CD14-positive monocyte (primary cell): ENCODE measurements around the gene RAB31. TPM values are rescaled to one million over a fixed set of nuclear protein-coding genes. Genes with fewer than 3 reads are reported as not detected.

Source experiments
- DNase-seq, 3 donors: peaks; one replicate each; pipeline ENCODE4 v3.0.0-alpha.2; 2011 to 2022
- H2AFZ ChIP-seq: 2 replicates; pipeline ENCODE4 v1.6.0; 2012; ENCODE audit warnings: mild to moderate bottlenecking, low read depth, low read length, inconsistent platforms; ENCODE audit not compliant: insufficient read depth, poor library complexity, severe bottlenecking
- H3K27ac ChIP-seq, 2 donors: 1 replicate in 1 of 2; 2 replicates in 1 of 2; pipeline ENCODE4 v1.5.1; 2012 to 2013; ENCODE audit warnings: low read length in 2 of 2, control low read depth in 1 of 2, inconsistent platforms in 1 of 2, low read depth in 1 of 2, mild to moderate bottlenecking in 1 of 2
- H3K27me3 ChIP-seq, 2 donors: one replicate each; pipeline versions ENCODE4 v1.6.0 to v1.6.1; 2011 to 2013; ENCODE audit warnings: low read length in 2 of 2; ENCODE audit not compliant: control insufficient read depth in 2 of 2, insufficient read depth in 2 of 2
- H3K36me3 ChIP-seq, 2 donors: replicated peaks in 1 of 2; 1 replicate in 1 of 2; 2 replicates in 1 of 2; pipeline versions ENCODE4 v1.5.1 to v1.6.1; 2012 to 2013; ENCODE audit warnings: low read length in 2 of 2, control low read depth in 1 of 2, inconsistent platforms in 1 of 2, mild to moderate bottlenecking in 1 of 2; ENCODE audit not compliant: insufficient read depth in 2 of 2, control insufficient read depth in 1 of 2
- H3K4me1 ChIP-seq, 2 donors: 1 replicate in 1 of 2; 2 replicates in 1 of 2; pipeline versions ENCODE4 v1.5.1 to v1.6.1; 2012 to 2013; ENCODE audit warnings: low read length in 2 of 2, control low read depth in 1 of 2, inconsistent platforms in 1 of 2, mild to moderate bottlenecking in 1 of 2, moderate library complexity in 1 of 2; ENCODE audit not compliant: insufficient read depth in 2 of 2, control insufficient read depth in 1 of 2
- H3K4me2 ChIP-seq: replicated peaks from 2 replicates; pipeline ENCODE3; 2012; ENCODE audit warnings: low read length, moderate library complexity, mild to moderate bottlenecking; ENCODE audit not compliant: poor library complexity, severe bottlenecking; ENCODE audit errors: extremely low read depth
- H3K4me3 ChIP-seq, 3 experiments: fragments of 200-600 bp in 1 of 3; sonication (generic) in 1 of 3; replicated peaks in 1 of 3; 1 replicate in 2 of 3; 2 replicates in 1 of 3; pipeline ENCODE4 v1.5.1; 2011 to 2013; ENCODE audit warnings: low read length in 3 of 3, mild to moderate bottlenecking in 3 of 3, control low read depth in 2 of 3, low read depth in 2 of 3, inconsistent platforms in 1 of 3, moderate library complexity in 1 of 3
- H3K79me2 ChIP-seq: 2 replicates; pipeline ENCODE4 v1.6.0; 2012; ENCODE audit warnings: mild to moderate bottlenecking, control low read depth, inconsistent platforms, low read length, moderate library complexity; ENCODE audit not compliant: insufficient read depth
- H3K9ac ChIP-seq: 2 replicates; pipeline ENCODE4 v1.6.0; 2017; ENCODE audit warnings: low read length, mild to moderate bottlenecking; ENCODE audit not compliant: insufficient read depth, poor library complexity, severe bottlenecking
- H3K9me3 ChIP-seq, 2 donors: replicated peaks in 1 of 2; 1 replicate in 1 of 2; 2 replicates in 1 of 2; pipeline versions ENCODE4 v1.5.1 to v1.6.1; 2012 to 2013; ENCODE audit warnings: low read length in 2 of 2, control low read depth in 1 of 2; ENCODE audit not compliant: control insufficient read depth in 1 of 2, insufficient read depth in 1 of 2
- H4K20me1 ChIP-seq: 2 replicates; pipeline ENCODE4 v1.6.0; 2012; ENCODE audit warnings: mild to moderate bottlenecking, low read length, control low read depth, moderate library complexity; ENCODE audit not compliant: insufficient read depth
- H3K27ac Mint-ChIP-seq, 7 donors: one replicate each; pipeline ENCODE4 v1.8.0; 2020; ENCODE audit warnings: mild to moderate bottlenecking in 7 of 7, mixed read lengths in 7 of 7, moderate library complexity in 6 of 7, inconsistent platforms in 2 of 7
- H3K27me3 Mint-ChIP-seq, 3 donors: one replicate each; pipeline ENCODE4 v1.8.0; 2021 to 2022; ENCODE audit warnings: low read depth in 3 of 3, mild to moderate bottlenecking in 3 of 3, mixed read lengths in 3 of 3, moderate library complexity in 3 of 3, inconsistent platforms in 1 of 3
- H3K36me3 Mint-ChIP-seq, 2 donors: one replicate each; pipeline ENCODE4 v1.8.0; 2020; ENCODE audit warnings: mixed read lengths in 2 of 2, inconsistent platforms in 1 of 2, mild to moderate bottlenecking in 1 of 2
- H3K4me1 Mint-ChIP-seq: one replicate; pipeline ENCODE4 v1.8.0; 2020; ENCODE audit warnings: mild to moderate bottlenecking, mixed read lengths
- H3K4me3 Mint-ChIP-seq, 2 donors: one replicate each; pipeline ENCODE4 v1.8.0; 2020; ENCODE audit warnings: mild to moderate bottlenecking in 2 of 2, mixed read lengths in 2 of 2, moderate library complexity in 1 of 2
- H3K9me3 Mint-ChIP-seq, 7 donors: one replicate each; pipeline ENCODE4 v1.8.0; 2020 to 2022; ENCODE audit warnings: mixed read lengths in 7 of 7, mild to moderate bottlenecking in 6 of 7, moderate library complexity in 6 of 7, inconsistent platforms in 2 of 7
- CTCF ChIP-seq: fragments of 200-600 bp; IDR thresholded peaks from one replicate; pipeline ENCODE4 v1.8.0; 2022; ENCODE audit warnings: antibody characterized with exemption, mild to moderate bottlenecking
- WGBS: methylation state at CpG from one replicate; pipeline ENCODE4 v1.1.5; 2013; ENCODE audit warnings: missing lambda C conversion rate; ENCODE audit not compliant: insufficient coverage; 5-methylcytosine and 5-hydroxymethylcytosine counted together
- intact Hi-C, 2 donors: fragments of 100-400 bp; cut with micrococcal nuclease; formaldehyde crosslinking; loops; one replicate each; pipeline versions ENCODE4 v1.15.0 to v1.15.1; 2023
- polyA plus RNA-seq, 3 donors: library from polyadenylated mRNA; depleted of rRNA in 1 of 3; unstranded in 2 of 3; stranded (reverse) in 1 of 3; fragments of 300-500 nt in 2 of 3; fragments of >200 nt in 1 of 3; fragmentation: Illumina TruSeq in 2 of 3; gene quantifications; 1 replicate in 2 of 3; 2 replicates in 1 of 3; pipeline ENCODE4 v1.2.3, GENCODE V29; 2012 to 2021

Gene RAB31
- polyA plus RNA-seq, 3 donors = 106 to 367 (median 348) TPM

- H2AFZ ChIP-seq = no peak overlapping the region
- no peak overlapping the region for H3K4me3 Mint-ChIP-seq
- H3K27me3 Mint-ChIP-seq = no peaks in the 10 kb centered on the region
- H3K4me1 Mint-ChIP-seq = peaks cover 33% of the 10 kb centered on the region
- peak overlapping the region in 1 of 3 experiments; percentile 2 for H3K4me3 ChIP-seq
- H3K27ac Mint-ChIP-seq = peak overlapping the region; percentile 90 to 98 (median 93)
- H3K27me3 ChIP-seq = no peaks in the 10 kb centered on the region
- H4K20me1 ChIP-seq = peaks cover 18% of the 10 kb centered on the region
- H3K4me1 ChIP-seq = peaks cover 22 to 23% of the 10 kb centered on the region in 2 donors
- H3K4me2 ChIP-seq = no peak overlapping the region
- peaks cover 56% of the 10 kb centered on the region for H3K79me2 ChIP-seq
- intact Hi-C loops = no loop called here
- 20% methylated on average over 1 of the region's 3 CpGs for WGBS
- H3K36me3 ChIP-seq = peaks cover 11 to 25% of the 10 kb centered on the region in 2 donors
- H3K36me3 Mint-ChIP-seq = peaks cover 40 to 46% of the 10 kb centered on the region in 2 donors
- peak; percentile 98 for TF ChIP-seq CTCF
- no peaks in the 10 kb centered on the region for H3K9me3 ChIP-seq
- no peaks in the 10 kb centered on the region for H3K9me3 Mint-ChIP-seq
- no peak overlapping the region for H3K9ac ChIP-seq
- peak; percentile 67 to 84 (median 73) for DNase-seq
- peak overlapping the region; percentile 77 to 82 for H3K27ac ChIP-seq
These were observed 84.6 kb downstream of the RAB31 start for GRCh38 chr18:9792565-9793245.

- Histone ChIP-seq H3K9me3 (no peaks in the 10 kb centered on the region), H4K20me1 (peaks cover 36% of the 10 kb centered on the region), H3K79me2 (peaks cover 56% of the 10 kb centered on the region), H3K27me3 (no peaks in the 10 kb centered on the region), H3K27ac (no peak overlapping the region), H3K36me3 (peaks cover 14 to 43% of the 10 kb centered on the region in 2 donors), H3K4me3 (no peak overlapping the region), H3K4me1 (peaks cover 33 to 37% of the 10 kb centered on the region in 2 donors), H3K9ac (no peak overlapping the region), H2AFZ (no peak overlapping the region), H3K4me2 (no peak overlapping the region)
- intact Hi-C loops = no loop called here
- peaks cover 50 to 58% of the 10 kb centered on the region in 2 donors for H3K36me3 Mint-ChIP-seq
- TF ChIP-seq CTCF = no peak
- peak overlapping the region in 1 of 7 donors; percentile 43 for H3K27ac Mint-ChIP-seq
- no peak overlapping the region for H3K4me3 Mint-ChIP-seq
- WGBS = no CpG with 5 or more reads among the region's 2 CpGs
- DNase-seq = no peak
- peaks cover 36% of the 10 kb centered on the region for H3K4me1 Mint-ChIP-seq
- no peaks in the 10 kb centered on the region for H3K9me3 Mint-ChIP-seq
- H3K27me3 Mint-ChIP-seq = peaks cover 0 to 2% (median 0%) of the 10 kb centered on the region in 3 donors
These were observed 87.9 kb downstream of the RAB31 start for GRCh38 chr18:9796011-9796410.
